Measurements from ENCODE around the gene OVOL2.

DNA sequence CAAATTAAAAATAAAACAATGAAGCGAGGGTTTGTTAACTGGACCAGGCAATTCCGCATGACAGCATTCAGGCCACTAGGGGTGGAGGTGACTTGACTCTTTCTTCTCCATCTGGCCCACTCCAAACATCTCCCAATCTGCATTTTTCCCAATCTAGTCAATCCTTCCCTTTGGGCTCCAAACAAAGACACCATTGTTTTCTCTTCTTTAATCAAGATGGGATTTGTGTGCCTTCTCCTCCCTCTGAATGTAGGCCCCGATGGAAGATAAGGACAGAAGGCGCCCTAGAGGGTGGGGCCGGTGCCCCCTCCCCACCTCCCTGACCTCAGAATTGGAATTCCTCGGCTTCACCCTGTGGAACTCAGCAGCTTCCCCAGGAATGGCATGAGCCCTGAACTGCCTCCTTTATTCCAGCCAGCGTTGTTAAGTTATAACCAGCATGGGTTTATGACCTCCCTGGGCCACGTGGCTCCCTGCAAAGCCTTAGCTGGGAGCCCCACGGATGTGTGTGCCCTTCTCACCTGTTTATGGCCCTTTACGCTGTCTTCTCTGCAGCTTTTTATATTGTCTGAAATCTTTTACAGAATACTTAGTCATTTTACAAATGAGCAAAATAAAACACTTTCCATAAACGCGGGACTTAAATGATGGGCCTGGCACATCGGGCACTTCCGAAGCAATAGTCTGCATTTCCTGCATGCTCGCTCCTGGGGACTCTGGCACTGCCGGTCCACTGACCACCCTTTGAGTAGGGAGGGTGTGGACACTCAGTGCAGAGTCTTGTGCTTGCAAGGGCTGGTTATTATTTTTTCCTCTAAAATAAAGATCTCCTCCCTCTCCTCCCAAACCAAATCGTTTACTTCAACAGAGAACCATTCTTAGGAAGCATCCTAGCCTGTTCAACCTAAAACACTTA lies 24.5 kb downstream of the OVOL2 start:
- no peak for TF ChIP-seq TAF1 (conservative IDR thresholded peaks at IDR 0.05)
- TF ChIP-seq, protein P1, sequence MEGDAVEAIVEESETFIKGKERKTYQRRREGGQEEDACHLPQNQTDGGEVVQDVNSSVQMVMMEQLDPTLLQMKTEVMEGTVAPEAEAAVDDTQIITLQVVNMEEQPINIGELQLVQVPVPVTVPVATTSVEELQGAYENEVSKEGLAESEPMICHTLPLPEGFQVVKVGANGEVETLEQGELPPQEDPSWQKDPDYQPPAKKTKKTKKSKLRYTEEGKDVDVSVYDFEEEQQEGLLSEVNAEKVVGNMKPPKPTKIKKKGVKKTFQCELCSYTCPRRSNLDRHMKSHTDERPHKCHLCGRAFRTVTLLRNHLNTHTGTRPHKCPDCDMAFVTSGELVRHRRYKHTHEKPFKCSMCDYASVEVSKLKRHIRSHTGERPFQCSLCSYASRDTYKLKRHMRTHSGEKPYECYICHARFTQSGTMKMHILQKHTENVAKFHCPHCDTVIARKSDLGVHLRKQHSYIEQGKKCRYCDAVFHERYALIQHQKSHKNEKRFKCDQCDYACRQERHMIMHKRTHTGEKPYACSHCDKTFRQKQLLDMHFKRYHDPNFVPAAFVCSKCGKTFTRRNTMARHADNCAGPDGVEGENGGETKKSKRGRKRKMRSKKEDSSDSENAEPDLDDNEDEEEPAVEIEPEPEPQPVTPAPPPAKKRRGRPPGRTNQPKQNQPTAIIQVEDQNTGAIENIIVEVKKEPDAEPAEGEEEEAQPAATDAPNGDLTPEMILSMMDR (IDR thresholded peaks at IDR 0.05; ENCODE audit: low read depth, low read length, missing input control): no peak
- TF ChIP-seq, protein P2, sequence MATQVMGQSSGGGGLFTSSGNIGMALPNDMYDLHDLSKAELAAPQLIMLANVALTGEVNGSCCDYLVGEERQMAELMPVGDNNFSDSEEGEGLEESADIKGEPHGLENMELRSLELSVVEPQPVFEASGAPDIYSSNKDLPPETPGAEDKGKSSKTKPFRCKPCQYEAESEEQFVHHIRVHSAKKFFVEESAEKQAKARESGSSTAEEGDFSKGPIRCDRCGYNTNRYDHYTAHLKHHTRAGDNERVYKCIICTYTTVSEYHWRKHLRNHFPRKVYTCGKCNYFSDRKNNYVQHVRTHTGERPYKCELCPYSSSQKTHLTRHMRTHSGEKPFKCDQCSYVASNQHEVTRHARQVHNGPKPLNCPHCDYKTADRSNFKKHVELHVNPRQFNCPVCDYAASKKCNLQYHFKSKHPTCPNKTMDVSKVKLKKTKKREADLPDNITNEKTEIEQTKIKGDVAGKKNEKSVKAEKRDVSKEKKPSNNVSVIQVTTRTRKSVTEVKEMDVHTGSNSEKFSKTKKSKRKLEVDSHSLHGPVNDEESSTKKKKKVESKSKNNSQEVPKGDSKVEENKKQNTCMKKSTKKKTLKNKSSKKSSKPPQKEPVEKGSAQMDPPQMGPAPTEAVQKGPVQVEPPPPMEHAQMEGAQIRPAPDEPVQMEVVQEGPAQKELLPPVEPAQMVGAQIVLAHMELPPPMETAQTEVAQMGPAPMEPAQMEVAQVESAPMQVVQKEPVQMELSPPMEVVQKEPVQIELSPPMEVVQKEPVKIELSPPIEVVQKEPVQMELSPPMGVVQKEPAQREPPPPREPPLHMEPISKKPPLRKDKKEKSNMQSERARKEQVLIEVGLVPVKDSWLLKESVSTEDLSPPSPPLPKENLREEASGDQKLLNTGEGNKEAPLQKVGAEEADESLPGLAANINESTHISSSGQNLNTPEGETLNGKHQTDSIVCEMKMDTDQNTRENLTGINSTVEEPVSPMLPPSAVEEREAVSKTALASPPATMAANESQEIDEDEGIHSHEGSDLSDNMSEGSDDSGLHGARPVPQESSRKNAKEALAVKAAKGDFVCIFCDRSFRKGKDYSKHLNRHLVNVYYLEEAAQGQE (IDR thresholded peaks at IDR 0.05): no peak
- TF ChIP-seq EGR1 (IDR thresholded peaks at IDR 0.05; ENCODE audit: low read depth in 2 of 2): no peak
